ENCODE results near the gene SIX4.

- no peak for TF ChIP-seq CTCF (conservative IDR thresholded peaks at IDR 0.05; ENCODE audit: low read depth, low read length)
- no peak for TF ChIP-seq EZH2 (IDR thresholded peaks at IDR 0.05; ENCODE audit: borderline replicate concordance, low read depth, low read length, poor library complexity, severe bottlenecking)
These were observed 3.2 kb downstream of the SIX4 start for GRCh38 chr14:60720962-60721325.

Data from A673 (cell line).